SK-N-SH (cell line): ENCODE results near the gene DTX3.

Source experiments
- EZH2phosphoT487 ChIP-seq: fragments of 200-600 bp; sonication (generic); IDR thresholded peaks from 2 replicates; pipeline ENCODE4 v1.6.1; 2017; ENCODE audit warnings: low read depth, mixed run types, mild to moderate bottlenecking, antibody characterized with exemption, moderate library complexity, borderline replicate concordance
- RXRA ChIP-seq: IDR thresholded peaks from 2 replicates; pipeline ENCODE4 v1.4.0; 2012; ENCODE audit warnings: low read depth, mild to moderate bottlenecking, borderline replicate concordance
- SMC3 ChIP-seq: IDR thresholded peaks from 2 replicates; pipeline ENCODE4 v1.6.1; 2012; ENCODE audit warnings: low read depth, low read length, improper control_type of control experiment
- YY1 ChIP-seq: IDR thresholded peaks from 2 replicates; pipeline ENCODE4 v1.4.0; 2012; ENCODE audit warnings: low read depth, mild to moderate bottlenecking
- TF ChIP-seq, protein P1 (sequence below): fragments of 150-350 bp; IDR thresholded peaks from 2 replicates; pipeline ENCODE4 v1.6.1; 2017; ENCODE audit warnings: antibody characterized with exemption, low read length, low read depth, borderline replicate concordance

GRCh38 chr12:57584050-57584449, 20.6 kb upstream of the DTX3 start:
- TF ChIP-seq YY1: no peak
- no peak for TF ChIP-seq SMC3
- no peak for TF ChIP-seq RXRA
- no peak for TF ChIP-seq EZH2phosphoT487
- TF ChIP-seq, protein P1, sequence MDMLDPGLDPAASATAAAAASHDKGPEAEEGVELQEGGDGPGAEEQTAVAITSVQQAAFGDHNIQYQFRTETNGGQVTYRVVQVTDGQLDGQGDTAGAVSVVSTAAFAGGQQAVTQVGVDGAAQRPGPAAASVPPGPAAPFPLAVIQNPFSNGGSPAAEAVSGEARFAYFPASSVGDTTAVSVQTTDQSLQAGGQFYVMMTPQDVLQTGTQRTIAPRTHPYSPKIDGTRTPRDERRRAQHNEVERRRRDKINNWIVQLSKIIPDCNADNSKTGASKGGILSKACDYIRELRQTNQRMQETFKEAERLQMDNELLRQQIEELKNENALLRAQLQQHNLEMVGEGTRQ: no peak
